LoVo (cell line): ENCODE measurements around the gene FGF6.
"Not testable (repeated sequence)": the region's sequence is repeated elsewhere in the genome, so short reads cannot be mapped to it uniquely, and the experiment has no call there.

Experiments used
- DNase-seq: peaks from one replicate; pipeline ENCODE4 v3.0.0-alpha.2; 2016; ENCODE audit warnings: low spot score

FGF6 gene

GRCh38 chr12:4418913-4419312, 26.7 kb downstream of the FGF6 start:
- no peak for DNase-seq

GRCh38 chr12:4417936-4418335, 27.7 kb downstream of the FGF6 start:
- DNase-seq: no peak

- DNase-seq: no peak
Measured at GRCh38 chr12:4417455-4417854, 28.2 kb downstream of the FGF6 start.

- no peak for DNase-seq
Measured at GRCh38 chr12:4416276-4416675, 29.3 kb downstream of the FGF6 start.

- DNase-seq: no peak
Measured at GRCh38 chr12:4412465-4412864, 33.1 kb downstream of the FGF6 start.

- DNase-seq: no peak
Measured at GRCh38 chr12:4412056-4412455, 33.6 kb downstream of the FGF6 start.

GRCh38 chr12:4407136-4407535, 38.5 kb downstream of the FGF6 start:
- no peak for DNase-seq

GRCh38 chr12:4404877-4405637, 40.6 kb downstream of the FGF6 start:
- not testable (repeated sequence) for DNase-seq

GRCh38 chr12:4402996-4403395, 42.6 kb downstream of the FGF6 start:
- no peak for DNase-seq

GRCh38 chr12:4401117-4401516, 44.5 kb downstream of the FGF6 start:
- no peak for DNase-seq

GRCh38 chr12:4395818-4396217, 49.8 kb downstream of the FGF6 start:
- DNase-seq: no peak

GRCh38 chr12:4393211-4393610, 52.4 kb downstream of the FGF6 start:
- no peak for DNase-seq

- DNase-seq: no peak
Measured at GRCh38 chr12:4392223-4392742, 53.3 kb downstream of the FGF6 start.

GRCh38 chr12:4388662-4389061, 57.0 kb downstream of the FGF6 start:
- no peak for DNase-seq

- no peak for DNase-seq
Measured at GRCh38 chr12:4388032-4388431, 57.6 kb downstream of the FGF6 start.

- DNase-seq: no peak
Measured at GRCh38 chr12:4387607-4388006, 58.0 kb downstream of the FGF6 start.

- no peak for DNase-seq
Measured at GRCh38 chr12:4386801-4387200, 58.8 kb downstream of the FGF6 start.
